HepG2 (cell line): Measurements from ENCODE around the gene SLC26A5. TPM values are rescaled to one million over a fixed set of nuclear protein-coding genes. Genes with fewer than 3 reads are reported as not detected.

ENCODE experiments used
- AGO2 ChIP-seq: fragments of 200-400 bp; formaldehyde crosslinking; optimal IDR thresholded peaks from 2 replicates; pipeline ENCODE3; 2017; ENCODE audit warnings: mild to moderate bottlenecking, low read depth, low read length, moderate library complexity
- CCAR2 ChIP-seq: fragments of 200-400 bp; formaldehyde crosslinking; optimal IDR thresholded peaks from 2 replicates; pipeline ENCODE3; 2018; ENCODE audit warnings: low read depth, mild to moderate bottlenecking, low read length, moderate library complexity
- CHD4 ChIP-seq: fragments of 200-600 bp; sonication (generic); IDR thresholded peaks from 2 replicates; pipeline ENCODE4 v1.7.0; 2017; ENCODE audit warnings: mild to moderate bottlenecking, low read length, borderline replicate concordance
- EZH2 ChIP-seq: conservative IDR thresholded peaks from 2 replicates; pipeline ENCODE4 v1.6.1; 2012; ENCODE audit warnings: mild to moderate bottlenecking, low read depth, low read length, moderate library complexity
- FIP1L1 ChIP-seq: fragments of 200-400 bp; formaldehyde crosslinking; IDR thresholded peaks from 2 replicates; pipeline ENCODE4 v1.6.1; 2018; ENCODE audit warnings: low read depth, mild to moderate bottlenecking, low read length, moderate library complexity, borderline replicate concordance; ENCODE audit not compliant: insufficient read depth
- HNRNPH1 ChIP-seq: fragments of 200-400 bp; formaldehyde crosslinking; optimal IDR thresholded peaks from 2 replicates; pipeline ENCODE3; 2017; ENCODE audit warnings: mild to moderate bottlenecking, low read depth, low read length
- MED8 ChIP-seq: sonication (generic); formaldehyde crosslinking; IDR thresholded peaks from 2 replicates; pipeline ENCODE4 v1.8.1; 2023; ENCODE audit warnings: mild to moderate bottlenecking, missing genetic modification reagents; ENCODE audit not compliant: insufficient replicate concordance
- RBFOX2 ChIP-seq: fragments of 200-400 bp; formaldehyde crosslinking; IDR thresholded peaks from 2 replicates; pipeline ENCODE4 v1.6.1; 2017; ENCODE audit warnings: low read depth, mild to moderate bottlenecking, low read length
- RNF219 ChIP-seq: sonication (generic); formaldehyde crosslinking; IDR thresholded peaks from 2 replicates; pipeline ENCODE4 v1.5.0; 2020; ENCODE audit warnings: mild to moderate bottlenecking, missing genetic modification reagents
- SKI ChIP-seq: fragments of 450-650 bp; IDR thresholded peaks from one replicate; pipeline ENCODE4 v1.6.1; 2018; ENCODE audit warnings: mild to moderate bottlenecking; ENCODE audit not compliant: partially characterized antibody
- TFAP4 ChIP-seq: sonication (generic); IDR thresholded peaks from 2 replicates; pipeline ENCODE4 v1.6.1; 2016; ENCODE audit warnings: low read depth, borderline replicate concordance
- TFDP2 ChIP-seq: sonication (generic); formaldehyde crosslinking; IDR thresholded peaks from 2 replicates; pipeline ENCODE4 v1.4.0; 2020; ENCODE audit warnings: missing genetic modification reagents
- U2AF1 ChIP-seq: fragments of 200-400 bp; formaldehyde crosslinking; optimal IDR thresholded peaks from 2 replicates; pipeline ENCODE3; 2017; ENCODE audit warnings: mild to moderate bottlenecking, low read depth, low read length
- USF2 ChIP-seq, 2 experiments: sonication (generic) in 1 of 2; formaldehyde crosslinking in 1 of 2; IDR thresholded peaks; 2 replicates each; pipeline versions ENCODE4 v1.5.1 to v1.6.1; 2011 to 2020; ENCODE audit warnings: borderline replicate concordance in 1 of 2, low read depth in 1 of 2, low read length in 1 of 2, mild to moderate bottlenecking in 1 of 2, missing genetic modification reagents in 1 of 2, moderate library complexity in 1 of 2
- YEATS4 ChIP-seq: sonication (generic); formaldehyde crosslinking; IDR thresholded peaks from 2 replicates; pipeline ENCODE4 v1.4.0; 2020; ENCODE audit warnings: missing genetic modification reagents, borderline replicate concordance
- ZFX ChIP-seq: sonication (generic); formaldehyde crosslinking; IDR thresholded peaks from 2 replicates; pipeline ENCODE4 v1.4.0; 2020; ENCODE audit warnings: mild to moderate bottlenecking, low read depth, missing genetic modification reagents, moderate library complexity
- ZMYM2 ChIP-seq: sonication (generic); formaldehyde crosslinking; IDR thresholded peaks from 2 replicates; pipeline ENCODE4 v1.8.0; 2022; ENCODE audit warnings: mild to moderate bottlenecking, missing genetic modification reagents
- ZNF121 ChIP-seq: sonication (generic); formaldehyde crosslinking; IDR thresholded peaks from 2 replicates; pipeline ENCODE4 v1.5.0; 2020; ENCODE audit warnings: mild to moderate bottlenecking, missing genetic modification reagents
- ZNF350 ChIP-seq: sonication (generic); formaldehyde crosslinking; IDR thresholded peaks from 2 replicates; pipeline ENCODE4 v1.4.0; 2020; ENCODE audit warnings: mild to moderate bottlenecking, low read depth, missing genetic modification reagents, borderline replicate concordance
- ZNF446 ChIP-seq: sonication (generic); formaldehyde crosslinking; IDR thresholded peaks from 2 replicates; pipeline ENCODE4 v1.5.0; 2020; ENCODE audit warnings: mild to moderate bottlenecking, missing genetic modification reagents
- ZNF567 ChIP-seq: sonication (generic); formaldehyde crosslinking; IDR thresholded peaks from 2 replicates; pipeline ENCODE4 v1.8.1; 2023; ENCODE audit warnings: mild to moderate bottlenecking, missing genetic modification reagents, borderline replicate concordance
- ZNF772 ChIP-seq: sonication (generic); formaldehyde crosslinking; IDR thresholded peaks from 2 replicates; pipeline ENCODE4 v1.5.0; 2020; ENCODE audit warnings: mild to moderate bottlenecking, missing genetic modification reagents
- polyA plus RNA-seq, 8 experiments: library from polyadenylated mRNA; depleted of rRNA in 3 of 8; stranded (reverse) in 7 of 8; unstranded in 1 of 8; fragments of >200 nt; fragmentation: Illumina TruSeq in 4 of 8; extraction: Trizol in 4 of 8; gene quantifications; 2 replicates each; pipeline versions ENCODE4 v1.2.1 to v1.2.3, GENCODE V29; 2011 to 2016; ENCODE audit warnings: low read depth in 4 of 8, missing spikeins in 1 of 8, mixed read lengths in 1 of 8; ENCODE audit not compliant: insufficient read depth in 1 of 8
- total RNA-seq, 5 experiments: library from RNA; depleted of rRNA; stranded (reverse); fragments of >200 nt; fragmentation: Illumina TruSeq; extraction: Trizol; gene quantifications; 2 replicates each; pipeline ENCODE4 v1.2.3, GENCODE V29; 2016; ENCODE audit warnings: low read depth in 1 of 5

The SLC26A5 gene
- total and polyA plus RNA-seq, 2 of the 13 experiments (the other 11 are each of a cell fraction or from before 2014, with no cell fraction given) = 0.08 to 0.11 TPM

- peak; percentile 91; the same call in 1 of the 2 replicates for TF ChIP-seq ZNF446 (CRISPR knock-in tag)
- TF ChIP-seq HNRNPH1 = no peak
- TF ChIP-seq ZNF350 (CRISPR knock-in tag) = peak; percentile 75; the same call in 1 of the 2 replicates
- TF ChIP-seq SKI = no peak
- TF ChIP-seq CHD4 = no peak
- peak; percentile 81 for TF ChIP-seq TFDP2 (CRISPR knock-in tag)
- TF ChIP-seq ZNF121 (CRISPR knock-in tag) = no peak
- no peak for TF ChIP-seq EZH2
- TF ChIP-seq YEATS4 (CRISPR knock-in tag) = peak; percentile 99
- TF ChIP-seq CCAR2 = no peak
- peak; percentile 57; the same call in 1 of the 2 replicates for TF ChIP-seq TFAP4
- no peak for TF ChIP-seq MED8 (CRISPR knock-in tag)
- peak; percentile 34 for TF ChIP-seq AGO2
- no peak; the same call in 1 of the 2 replicates for TF ChIP-seq RNF219
- TF ChIP-seq ZMYM2 (CRISPR knock-in tag) = peak; percentile 64; the same call in 1 of the 2 replicates
- TF ChIP-seq U2AF1 = no peak
- TF ChIP-seq ZFX (CRISPR knock-in tag) = peak; percentile 91
- no peak for TF ChIP-seq USF2 (IDR thresholded peaks at IDR 0.05; ENCODE audit: low read depth, low read length)
- no peak for TF ChIP-seq USF2 (CRISPR knock-in tag; IDR thresholded peaks at IDR 0.05; ENCODE audit: borderline replicate concordance)
- TF ChIP-seq FIP1L1 = no peak
- peak; percentile 88 for TF ChIP-seq RBFOX2
- peak; percentile 39; the same call in 1 of the 2 replicates for TF ChIP-seq ZNF772 (CRISPR knock-in tag)
- TF ChIP-seq ZNF567 (CRISPR knock-in tag) = no peak
Measured at GRCh38 chr7:103344453-103345149, 101.4 kb downstream of the SLC26A5 start, which contains the start of gene DNAJC2 (continued).
